Peyer's patch (tissue), 4 donors: Measurements from ENCODE around the gene KIF21B. TPM values are rescaled to one million over a fixed set of nuclear protein-coding genes. Genes with fewer than 3 reads are reported as not detected.

Experiments used
- DNase-seq, 3 donors: peaks; one replicate each; pipeline ENCODE4 v3.0.0-alpha.2; 2017 to 2019
- H3K27ac ChIP-seq, 4 donors: fragments of 200-600 bp; sonication (generic); one replicate each; pipeline ENCODE4 v1.5.1; 2016 to 2019
- H3K27me3 ChIP-seq, 2 donors: fragments of 200-600 bp; sonication (generic); one replicate each; pipeline ENCODE4 v1.5.1; 2019
- H3K36me3 ChIP-seq, 3 donors: fragments of 200-600 bp; sonication (generic); one replicate each; pipeline ENCODE4 v1.5.1; 2016 to 2019
- H3K4me1 ChIP-seq, 4 donors: fragments of 200-600 bp; sonication (generic); one replicate each; pipeline ENCODE4 v1.5.1; 2016 to 2019
- H3K4me3 ChIP-seq, 4 donors: fragments of 200-600 bp; sonication (generic); 1 replicate in 3 of 4; 2 replicates in 1 of 4; pipeline ENCODE4 v1.5.1; 2016 to 2019; ENCODE audit warnings: mild to moderate bottlenecking in 1 of 4
- H3K9me3 ChIP-seq, 4 donors: fragments of 200-600 bp; sonication (generic); one replicate each; pipeline ENCODE4 v1.5.1; 2016 to 2019; ENCODE audit warnings: mild to moderate bottlenecking in 1 of 4
- POLR2A ChIP-seq, 2 donors: fragments of 450-650 bp; IDR thresholded peaks; one replicate each; pipeline ENCODE4 v1.5.1; 2017; ENCODE audit warnings: antibody characterized with exemption in 2 of 2, mild to moderate bottlenecking in 2 of 2, moderate library complexity in 2 of 2
- total RNA-seq, 4 donors: library from RNA; depleted of rRNA; stranded (reverse); fragments of >200 nt; gene quantifications; one replicate each; pipeline ENCODE4 v1.1.0, GENCODE V29; 2016
- TF ChIP-seq, protein P1 (sequence below), 6 experiments: fragments of 450-650 bp in 4 of 6; fragments of 200-600 bp in 2 of 6; sonication (generic) in 1 of 6; IDR thresholded peaks; one replicate each; pipeline ENCODE4 v1.5.1; 2017 to 2019; ENCODE audit warnings: antibody characterized with exemption in 6 of 6, mild to moderate bottlenecking in 3 of 6, moderate library complexity in 1 of 6

Gene KIF21B
- total RNA-seq, 4 donors from 2014 or later: 6.7 to 19.0 (median 13.3) TPM

DNA sequence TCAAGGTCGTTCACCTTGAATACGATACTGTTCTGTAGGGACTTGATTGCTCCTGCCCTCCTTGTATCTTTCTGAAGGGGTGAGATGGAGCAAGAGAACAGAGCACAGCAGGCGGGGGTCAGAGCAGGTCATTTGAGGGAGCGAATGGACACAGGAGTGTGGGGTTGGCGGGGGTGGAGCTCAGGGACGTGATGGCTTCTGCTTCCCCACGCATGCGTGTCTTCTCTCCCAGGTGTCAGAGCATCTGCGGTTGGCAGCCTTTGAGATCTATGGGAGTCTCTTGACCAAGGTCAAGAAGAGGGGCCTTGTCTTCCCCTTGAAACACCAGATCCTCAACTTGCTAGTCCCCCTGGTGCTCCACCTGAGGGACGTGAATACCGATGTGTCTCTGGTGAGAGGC is 64.9 kb downstream of the KIF21B start:
- peak in 1 of 3 donors; percentile 38 for DNase-seq
- Histone ChIP-seq H3K4me1 (no peaks in the 10 kb centered on the region), H3K27me3 (no peaks in the 10 kb centered on the region), H3K9me3 (no peaks in the 10 kb centered on the region), H3K27ac (no peak overlapping the region), H3K36me3 (peaks cover 0 to 25% (median 0%) of the 10 kb centered on the region in 3 donors), H3K4me3 (no peak overlapping the region)
- TF ChIP-seq POLR2A (IDR thresholded peaks at IDR 0.05): no peak
- TF ChIP-seq, protein P1, sequence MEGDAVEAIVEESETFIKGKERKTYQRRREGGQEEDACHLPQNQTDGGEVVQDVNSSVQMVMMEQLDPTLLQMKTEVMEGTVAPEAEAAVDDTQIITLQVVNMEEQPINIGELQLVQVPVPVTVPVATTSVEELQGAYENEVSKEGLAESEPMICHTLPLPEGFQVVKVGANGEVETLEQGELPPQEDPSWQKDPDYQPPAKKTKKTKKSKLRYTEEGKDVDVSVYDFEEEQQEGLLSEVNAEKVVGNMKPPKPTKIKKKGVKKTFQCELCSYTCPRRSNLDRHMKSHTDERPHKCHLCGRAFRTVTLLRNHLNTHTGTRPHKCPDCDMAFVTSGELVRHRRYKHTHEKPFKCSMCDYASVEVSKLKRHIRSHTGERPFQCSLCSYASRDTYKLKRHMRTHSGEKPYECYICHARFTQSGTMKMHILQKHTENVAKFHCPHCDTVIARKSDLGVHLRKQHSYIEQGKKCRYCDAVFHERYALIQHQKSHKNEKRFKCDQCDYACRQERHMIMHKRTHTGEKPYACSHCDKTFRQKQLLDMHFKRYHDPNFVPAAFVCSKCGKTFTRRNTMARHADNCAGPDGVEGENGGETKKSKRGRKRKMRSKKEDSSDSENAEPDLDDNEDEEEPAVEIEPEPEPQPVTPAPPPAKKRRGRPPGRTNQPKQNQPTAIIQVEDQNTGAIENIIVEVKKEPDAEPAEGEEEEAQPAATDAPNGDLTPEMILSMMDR (IDR thresholded peaks at IDR 0.05): no peak

- Histone ChIP-seq H3K36me3 (peaks cover 0 to 30% (median 0%) of the 10 kb centered on the region in 3 donors), H3K4me3 (no peak overlapping the region), H3K4me1 (no peaks in the 10 kb centered on the region), H3K27me3 (no peaks in the 10 kb centered on the region), H3K27ac (no peak overlapping the region), H3K9me3 (no peaks in the 10 kb centered on the region)
- no peak for DNase-seq
- no peak for TF ChIP-seq POLR2A (IDR thresholded peaks at IDR 0.05)
- TF ChIP-seq, protein P1 (IDR thresholded peaks at IDR 0.05): no peak
Measured at GRCh38 chr1:200954434-200954833, 69.1 kb downstream of the KIF21B start.

GRCh38 chr1:200951016-200951415 is 72.5 kb downstream of the KIF21B start:
- no peaks in the 10 kb centered on the region for H3K9me3 ChIP-seq

DNA sequence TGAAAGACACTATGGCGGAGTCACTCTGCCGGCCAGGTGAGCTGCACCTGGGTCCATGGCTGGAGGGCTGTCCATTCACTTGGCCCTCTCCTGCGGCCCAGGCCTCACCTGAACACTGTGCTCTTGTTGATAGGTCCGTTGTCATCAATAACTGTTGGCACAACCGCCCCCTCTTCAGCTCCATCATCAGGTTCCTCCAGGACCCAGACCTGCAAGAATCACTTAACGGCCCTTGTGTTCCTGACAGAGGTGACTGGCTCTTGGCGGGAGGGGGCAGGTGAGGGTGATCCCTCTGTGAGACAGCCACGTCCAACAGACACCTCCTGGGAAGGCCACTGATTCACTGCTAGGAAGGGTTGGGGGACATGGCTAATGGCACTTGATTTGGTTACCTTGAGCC is 73.9 kb downstream of the KIF21B start:
- Histone ChIP-seq H3K27me3 (no peaks in the 10 kb centered on the region), H3K4me3 (no peak overlapping the region), H3K4me1 (no peaks in the 10 kb centered on the region), H3K9me3 (no peaks in the 10 kb centered on the region), H3K27ac (no peak overlapping the region), H3K36me3 (peaks cover 0 to 48% (median 0%) of the 10 kb centered on the region in 3 donors)
- no peak for TF ChIP-seq POLR2A (IDR thresholded peaks at IDR 0.05)
- TF ChIP-seq, protein P1 (IDR thresholded peaks at IDR 0.05): no peak
- DNase-seq: peak in 1 of 3 donors; percentile 39

More at GRCh38 chr1:200951016-200951415, 72.5 kb downstream of the KIF21B start:
- no peak for DNase-seq
- TF ChIP-seq, protein P1 (IDR thresholded peaks at IDR 0.05): no peak
- no peak for TF ChIP-seq POLR2A (IDR thresholded peaks at IDR 0.05)
- peaks cover 0 to 43% (median 0%) of the 10 kb centered on the region in 3 donors for H3K36me3 ChIP-seq
- no peak overlapping the region for H3K27ac ChIP-seq
- no peak overlapping the region for H3K4me3 ChIP-seq
- no peaks in the 10 kb centered on the region for H3K27me3 ChIP-seq
- no peaks in the 10 kb centered on the region for H3K4me1 ChIP-seq

DNA sequence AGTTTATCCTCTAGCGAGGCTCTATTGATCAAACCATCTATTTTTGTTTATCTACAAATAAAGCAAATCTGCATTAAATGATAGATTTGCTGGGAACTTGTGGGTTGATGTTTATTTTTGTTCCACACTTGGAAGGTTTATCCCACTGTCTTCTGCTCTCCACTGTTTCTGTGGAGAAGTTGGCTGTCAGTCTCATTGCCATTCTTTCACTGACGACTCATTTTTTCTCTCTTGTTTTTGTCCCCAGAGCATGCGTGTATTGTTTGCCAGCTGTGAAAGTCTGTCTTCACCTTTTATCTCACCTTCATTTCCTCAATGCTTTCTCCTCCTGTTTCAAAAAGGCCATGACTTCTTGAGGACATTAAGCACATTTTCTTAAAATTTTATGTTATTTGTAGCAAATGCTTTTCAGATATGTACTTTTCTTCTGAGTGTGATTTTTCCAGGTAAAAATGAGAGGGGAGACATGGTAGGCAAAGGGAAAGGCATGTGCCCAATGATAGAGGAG is 76.4 kb downstream of the KIF21B start:
- no peaks in the 10 kb centered on the region for H3K9me3 ChIP-seq
- peaks cover 0 to 47% (median 0%) of the 10 kb centered on the region in 3 donors for H3K36me3 ChIP-seq
- no peak for DNase-seq
- H3K4me3 ChIP-seq: no peak overlapping the region
- TF ChIP-seq, protein P1 (IDR thresholded peaks at IDR 0.05): no peak
- TF ChIP-seq POLR2A (IDR thresholded peaks at IDR 0.05): no peak
- no peaks in the 10 kb centered on the region for H3K4me1 ChIP-seq
- H3K27ac ChIP-seq: no peak overlapping the region
- no peaks in the 10 kb centered on the region for H3K27me3 ChIP-seq
